ENCODE results near the gene ANGEL2.
"Not testable (repeated sequence)": the region's sequence is repeated elsewhere in the genome, so short reads cannot be mapped to it uniquely, and the experiment has no call there.

Gene ANGEL2

DNA sequence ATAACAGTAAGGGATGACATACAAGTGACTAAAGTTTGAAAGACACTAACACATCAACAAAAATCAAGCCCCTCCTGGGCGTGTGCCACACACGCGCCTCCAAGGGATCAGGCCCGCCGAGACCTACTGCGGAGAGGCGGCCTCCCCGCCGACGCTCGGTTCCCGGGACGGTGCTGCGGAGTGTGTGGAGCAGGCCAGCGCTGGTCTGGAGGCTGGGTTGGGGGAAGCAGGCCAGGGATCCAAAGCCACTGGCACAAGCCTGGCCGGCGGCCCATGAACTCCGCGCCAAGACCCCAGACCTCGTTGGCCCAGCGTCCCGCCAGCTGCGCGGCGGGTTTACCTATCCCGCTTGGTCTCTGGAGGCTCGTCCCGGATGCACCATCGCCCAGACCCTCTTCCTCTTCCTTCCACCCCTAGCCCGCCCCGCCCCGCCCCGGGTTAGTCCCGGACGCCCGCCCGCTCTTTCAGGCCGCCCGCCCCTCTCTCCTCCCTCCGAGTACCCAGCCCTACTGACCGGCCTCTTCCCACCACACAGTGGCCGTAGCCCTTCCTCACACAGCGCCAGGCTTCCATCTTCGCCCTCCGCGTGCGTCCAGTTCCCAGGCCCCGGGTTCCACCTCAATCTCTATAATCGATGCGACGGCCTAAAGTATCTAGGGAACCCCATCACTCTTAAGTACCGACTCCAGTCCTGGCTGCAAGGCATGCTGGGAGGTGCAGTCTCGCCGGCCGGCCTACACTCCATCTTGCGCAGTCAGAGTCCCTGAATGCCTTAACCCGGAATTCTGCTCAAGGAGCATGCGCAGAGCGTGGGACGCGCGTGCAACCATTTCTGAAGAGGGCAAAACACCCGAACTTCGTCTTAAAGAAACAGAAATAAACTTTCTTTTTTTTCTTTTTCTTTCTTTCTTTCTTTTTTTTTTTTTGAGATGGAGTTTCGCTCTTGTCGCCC is at the start of gene ANGEL2:
ANGEL2 (minus strand) TSS at position 769 of the 952 bp plus-strand sequence; CDS start at position 573, 196 bp downstream.
- peak; percentile 69 to 84 (median 83) for DNase-seq (ENCODE audit: low read depth in 2 of 3, low spot score in 2 of 3)

- no peak for DNase-seq (ENCODE audit: low read depth in 2 of 3, low spot score in 2 of 3)
Observed at GRCh38 chr1:213061263-213061662, 45.6 kb upstream of the ANGEL2 start.

GRCh38 chr1:213060836-213061235 is 45.2 kb upstream of the ANGEL2 start:
- DNase-seq (ENCODE audit: low read depth in 2 of 3, low spot score in 2 of 3) = no peak

DNA sequence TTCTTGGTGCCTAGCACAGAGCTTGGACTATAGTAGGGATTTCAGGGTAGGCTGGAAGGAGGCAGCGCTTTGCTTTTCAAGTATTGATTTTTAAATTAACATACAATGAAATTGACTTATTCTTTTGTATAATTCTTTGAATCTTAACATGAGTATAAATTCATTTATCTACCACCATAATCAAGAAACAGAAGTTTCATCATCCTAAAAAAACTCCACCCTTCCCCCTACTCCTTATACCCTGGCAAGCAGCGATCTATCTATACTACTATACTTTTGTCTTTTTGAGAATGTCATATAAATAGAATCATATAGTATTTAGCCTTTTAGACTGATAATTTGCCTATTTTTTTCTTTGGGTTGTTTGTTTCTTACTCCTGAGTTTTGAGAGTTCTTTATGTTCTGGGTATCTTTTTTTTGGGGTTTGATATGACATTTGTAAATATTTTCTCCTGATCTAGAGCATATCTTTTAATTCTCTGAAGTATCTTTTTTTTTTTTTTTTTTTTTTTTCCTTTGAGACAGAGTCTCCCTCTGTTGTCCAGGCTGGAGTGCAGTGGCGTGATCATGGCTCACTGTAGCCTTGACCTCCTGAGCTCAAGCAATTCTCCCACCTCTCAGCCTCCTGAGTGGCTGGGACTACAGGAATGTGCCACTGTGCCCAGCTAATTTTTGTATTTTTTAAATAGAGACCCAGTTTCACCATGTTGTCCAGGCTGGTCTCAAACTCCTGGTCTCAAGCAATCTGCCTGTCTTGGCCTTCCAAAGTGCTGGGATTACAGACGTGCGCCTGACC is 41.8 kb upstream of the ANGEL2 start:
- no peak for DNase-seq (ENCODE audit: low read depth in 2 of 3, low spot score in 2 of 3)

- DNase-seq (ENCODE audit: low read depth in 2 of 3, low spot score in 2 of 3) = no peak
Observed at GRCh38 chr1:213055767-213056166, 40.1 kb upstream of the ANGEL2 start.

GRCh38 chr1:213054733-213055591 is 39.3 kb upstream of the ANGEL2 start:
- no peak for DNase-seq (ENCODE audit: low read depth in 2 of 3, low spot score in 2 of 3)

DNA sequence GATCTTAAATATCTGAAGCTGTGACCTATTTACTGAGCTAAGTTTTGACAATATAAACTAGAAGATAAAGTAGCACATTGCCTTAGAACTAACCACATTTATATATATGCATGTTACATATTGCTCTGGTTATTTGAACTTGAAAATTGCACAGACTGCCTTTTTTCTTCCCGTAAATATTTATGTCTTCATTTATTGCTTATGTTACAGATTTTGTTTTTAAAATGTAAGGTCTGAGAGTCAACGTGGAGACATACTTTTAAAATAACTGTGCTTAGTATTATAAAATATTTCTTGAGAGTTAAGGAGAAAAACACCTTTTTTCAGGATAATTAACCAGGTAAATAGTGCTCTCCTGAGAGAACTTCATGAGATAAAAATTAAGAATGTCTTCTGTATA is 38.5 kb upstream of the ANGEL2 start:
- no peak for DNase-seq (ENCODE audit: low read depth in 2 of 3, low spot score in 2 of 3)

GRCh38 chr1:213053455-213053854 is 37.8 kb upstream of the ANGEL2 start:
- no peak for DNase-seq (ENCODE audit: low read depth in 2 of 3, low spot score in 2 of 3)

- DNase-seq (ENCODE audit: low read depth in 2 of 3, low spot score in 2 of 3) = no peak
Observed at GRCh38 chr1:213051881-213052202, 36.2 kb upstream of the ANGEL2 start.

GRCh38 chr1:213051127-213051880 is 35.6 kb upstream of the ANGEL2 start, which contains the start of gene RPS6KC1:
Gene RPS6KC1 (plus strand): TSS chr1:213051241. CDS start chr1:213051405, 164 bp downstream.
- DNase-seq (ENCODE audit: low read depth in 2 of 3, low spot score in 2 of 3) = peak; percentile 43 to 68 (median 61)

GRCh38 chr1:213050745-213051126 is 35.1 kb upstream of the ANGEL2 start:
- DNase-seq (ENCODE audit: low read depth in 2 of 3, low spot score in 2 of 3) = no peak

DNA sequence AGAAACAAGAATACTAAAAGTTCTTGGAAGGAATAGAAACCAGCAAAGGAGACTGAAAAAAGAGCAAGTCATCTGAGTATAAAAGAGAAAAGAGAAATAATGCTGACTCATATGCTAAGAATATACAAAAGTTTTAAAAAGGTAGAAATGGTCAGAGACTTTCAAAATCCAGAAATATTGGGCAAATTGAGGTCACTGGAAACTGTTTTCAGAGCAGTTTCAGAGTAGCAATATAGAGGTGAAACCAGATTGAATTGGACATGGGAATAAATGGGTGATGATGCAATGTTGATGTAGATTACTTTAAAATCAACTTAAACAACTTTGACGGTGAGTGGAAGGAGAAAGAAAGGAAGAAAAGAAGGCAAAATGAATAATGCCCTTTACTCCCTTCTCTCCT is 33.6 kb upstream of the ANGEL2 start:
- no peak for DNase-seq (ENCODE audit: low read depth in 2 of 3, low spot score in 2 of 3)

- not testable (repeated sequence) for DNase-seq (ENCODE audit: low read depth in 2 of 3, low spot score in 2 of 3)
Observed at GRCh38 chr1:213045321-213046226, 29.9 kb upstream of the ANGEL2 start.

- DNase-seq (ENCODE audit: low read depth in 2 of 3, low spot score in 2 of 3) = no peak
Observed at GRCh38 chr1:213041443-213041842, 25.8 kb upstream of the ANGEL2 start.

GRCh38 chr1:213035573-213035972 is 19.9 kb upstream of the ANGEL2 start:
- no peak for DNase-seq (ENCODE audit: low read depth in 2 of 3, low spot score in 2 of 3)

DNA sequence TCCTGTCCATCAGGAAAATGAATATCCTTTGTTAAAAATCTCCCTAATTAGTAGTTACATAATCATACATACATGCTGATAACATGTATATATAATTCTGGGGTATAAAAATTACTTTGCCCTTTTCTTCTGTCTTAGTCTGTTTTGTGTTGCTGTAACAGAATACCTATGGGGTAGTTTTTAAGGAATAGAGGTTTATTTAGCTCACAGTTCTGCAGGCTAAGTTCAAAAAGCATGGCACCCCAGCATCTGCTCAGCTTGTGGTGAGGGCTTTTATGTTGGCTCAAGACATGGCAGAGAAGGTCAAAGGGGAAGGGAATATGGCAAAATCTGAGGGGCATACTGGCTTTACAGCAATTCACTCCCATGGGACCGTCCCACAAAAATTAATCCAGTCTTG is 19.0 kb upstream of the ANGEL2 start:
- no peak for DNase-seq (ENCODE audit: low read depth in 2 of 3, low spot score in 2 of 3)

GRCh38 chr1:213032651-213033050 is 17.0 kb upstream of the ANGEL2 start:
- DNase-seq (ENCODE audit: low read depth in 2 of 3, low spot score in 2 of 3) = no peak

DNA sequence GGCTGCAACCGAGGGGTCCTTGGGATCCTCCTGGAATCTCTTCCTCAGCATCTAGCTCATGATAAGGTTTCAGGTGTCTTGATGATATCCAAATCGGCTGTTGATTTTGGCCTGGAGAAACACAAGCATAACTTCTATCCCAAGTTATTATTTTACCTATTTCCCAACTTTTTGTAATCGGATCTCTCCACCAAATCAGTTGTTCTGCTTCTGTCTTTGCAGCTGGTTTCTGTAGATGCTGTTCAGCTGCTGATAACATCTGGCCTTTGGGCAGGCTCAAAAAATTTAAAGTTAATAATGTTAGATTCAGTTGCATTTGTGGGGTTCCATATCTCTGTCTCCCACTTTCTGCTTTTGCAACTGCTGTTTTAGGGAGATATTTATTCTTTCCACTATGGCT is 11.4 kb upstream of the ANGEL2 start:
- not testable (repeated sequence) for DNase-seq (ENCODE audit: low read depth in 2 of 3, low spot score in 2 of 3)

- DNase-seq (ENCODE audit: low read depth in 2 of 3, low spot score in 2 of 3) = no peak
Observed at GRCh38 chr1:213020016-213020415, 4.3 kb upstream of the ANGEL2 start.

All from activated CD8-positive, alpha-beta memory T cell treated with anti-CD3 and anti-CD28 coated beads for 48 hours (primary cell).